Skeletal muscle tissue (tissue), 2 donors: ENCODE measurements around the gene HCAR2. TPM values are rescaled to one million over a fixed set of nuclear protein-coding genes. Genes with fewer than 3 reads are reported as not detected.

Experiments used
- small RNA-seq: library from RNA; depleted of rRNA; stranded (forward); fragments of <200 nt; gene quantifications from one replicate; pipeline ENCODE3, GENCODE V24; 2014
- total RNA-seq: library from RNA; depleted of rRNA; stranded (reverse); fragments of >200 nt; gene quantifications from one replicate; pipeline ENCODE4 v1.2.3, GENCODE V29; 2014

Gene HCAR2
- total RNA-seq, 1 donor from 2014 or later = 1.6 TPM

Small RNAs within 50 kb of the gene (small RNA-seq; reads per million reads assigned to genes)
- gene AC026333.2 = not detected

Other genes starting within 250 kb of the HCAR2 start
- gene ZCCHC8, start 202.4 kb downstream of the HCAR2 start, total RNA-seq = 23.5 TPM
- 37.1 TPM for gene RSRC2, start 176.4 kb downstream of the HCAR2 start, total RNA-seq
- gene KNTC1, start 176.1 kb downstream of the HCAR2 start, total RNA-seq = 18.8 TPM
- not detected for gene HCAR3, start 13.5 kb upstream of the HCAR2 start, total RNA-seq
- gene HCAR1, start 27.5 kb upstream of the HCAR2 start, total RNA-seq = 0.52 TPM
- gene DENR, start 49.5 kb upstream of the HCAR2 start, total RNA-seq = 25.1 TPM
- 2.6 TPM for gene CCDC62, start 71.2 kb upstream of the HCAR2 start, total RNA-seq
- gene HIP1R, start 132.1 kb upstream of the HCAR2 start, total RNA-seq = 6.3 TPM
- gene VPS37B, start 192.8 kb upstream of the HCAR2 start, total RNA-seq = 11.5 TPM